Vagina (tissue), 2 donors: ENCODE data around the gene GAMT. TPM values are rescaled to one million over a fixed set of nuclear protein-coding genes. Genes with fewer than 3 reads are reported as not detected.

Experiments used
- DNase-seq, 2 donors: peaks; one replicate each; pipeline ENCODE4 v3.0.0-alpha.2; 2017; ENCODE audit errors: extremely low spot score in 2 of 2
- H3K27ac ChIP-seq: fragments of 200-600 bp; sonication (generic); one replicate; pipeline ENCODE4 v1.5.1; 2019
- H3K27me3 ChIP-seq: fragments of 200-600 bp; sonication (generic); one replicate; pipeline ENCODE4 v1.5.1; 2019
- H3K36me3 ChIP-seq, 2 donors: fragments of 200-600 bp; sonication (generic); one replicate each; pipeline ENCODE4 v1.5.1; 2017 to 2019
- H3K4me1 ChIP-seq: fragments of 200-600 bp; sonication (generic); one replicate; pipeline ENCODE4 v1.5.1; 2019
- H3K4me3 ChIP-seq, 2 donors: fragments of 200-600 bp; sonication (generic); 1 replicate in 1 of 2; 2 replicates in 1 of 2; pipeline ENCODE4 v1.5.1; 2016 to 2019
- H3K9me3 ChIP-seq: fragments of 200-600 bp; sonication (generic); one replicate; pipeline ENCODE4 v1.5.1; 2019
- POLR2A ChIP-seq, 2 donors: fragments of 450-650 bp; IDR thresholded peaks; one replicate each; pipeline ENCODE4 v1.6.1; 2017; ENCODE audit warnings: antibody characterized with exemption in 2 of 2, mild to moderate bottlenecking in 2 of 2, moderate library complexity in 2 of 2
- POLR2AphosphoS5 ChIP-seq, 2 donors: sonication (generic); formaldehyde crosslinking; IDR thresholded peaks; one replicate each; pipeline ENCODE4 v1.9.0; 2017; ENCODE audit warnings: antibody characterized with exemption in 2 of 2, mild to moderate bottlenecking in 2 of 2, low read depth in 1 of 2; ENCODE audit not compliant: insufficient read depth in 1 of 2
- intact Hi-C: fragments of 100-400 bp; cut with DNase I; formaldehyde crosslinking; loops from one replicate; pipeline ENCODE4 v1.15.1; 2023
- total RNA-seq: library from RNA; depleted of rRNA; stranded (reverse); fragments of >200 nt; gene quantifications from one replicate; pipeline ENCODE4 v1.2.3, GENCODE V29; 2016
- TF ChIP-seq, protein P1 (sequence below), 3 experiments: fragments of 450-650 bp in 2 of 3; fragments of 200-600 bp in 1 of 3; sonication (generic) in 1 of 3; IDR thresholded peaks; one replicate each; pipeline ENCODE4 v1.5.1; 2017 to 2019; ENCODE audit warnings: antibody characterized with exemption in 3 of 3, mild to moderate bottlenecking in 2 of 3, moderate library complexity in 2 of 3

Gene GAMT
- total RNA-seq, 1 donor from 2014 or later = 29.0 TPM

DNA sequence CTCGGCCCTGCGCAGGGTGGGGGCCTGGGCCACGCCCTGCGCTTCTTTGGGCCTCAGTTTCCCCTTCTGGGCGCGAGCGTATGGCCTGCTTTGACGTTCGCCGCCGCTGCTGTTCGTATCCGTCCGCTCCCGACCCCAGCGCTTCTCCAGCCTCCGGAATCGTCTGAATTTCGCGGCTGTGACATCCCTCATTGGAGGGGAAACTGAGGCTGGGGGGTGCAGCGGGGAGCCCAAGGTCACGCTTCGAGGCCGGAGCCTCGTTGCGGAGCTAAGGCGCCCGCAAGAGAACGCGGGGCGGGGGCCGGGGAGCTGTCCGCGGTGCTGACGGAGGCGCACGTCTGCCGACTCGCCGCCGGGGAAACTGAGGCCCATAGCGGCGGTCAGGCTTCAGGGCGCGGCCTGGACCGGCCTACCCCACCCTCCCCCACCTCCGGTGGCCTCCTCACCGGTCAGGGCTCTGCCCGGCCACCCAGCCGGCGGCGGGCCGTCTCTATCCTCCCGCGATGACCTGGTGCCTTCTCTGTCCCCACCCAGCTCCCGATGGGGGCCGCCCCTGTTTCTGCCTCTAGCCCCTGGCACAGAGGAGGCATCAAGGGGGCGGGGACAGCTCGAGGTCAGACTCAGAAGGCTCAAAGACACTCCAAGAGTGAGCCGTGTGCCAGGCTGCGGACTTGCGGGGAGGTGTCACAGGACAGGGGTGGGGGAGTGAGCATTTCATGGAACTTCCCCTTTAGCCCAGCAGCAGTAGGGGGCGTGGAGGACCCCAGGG lies 45.6 kb upstream of the GAMT start:
- DNase-seq = no peak
- Histone ChIP-seq H3K36me3 (peaks cover 0 to 11% of the 10 kb centered on the region in 2 donors), H3K4me3 (peak overlapping the region; percentile 28 to 32), H3K9me3 (no peaks in the 10 kb centered on the region), H3K4me1 (peaks cover 27% of the 10 kb centered on the region), H3K27ac (no peak overlapping the region), H3K27me3 (peaks cover 40% of the 10 kb centered on the region)
- TF ChIP-seq POLR2AphosphoS5 (IDR thresholded peaks at IDR 0.05; ENCODE audit: insufficient read depth in 1 of 2, low read depth in 1 of 2) (no peak), POLR2A (IDR thresholded peaks at IDR 0.05) (no peak)
- TF ChIP-seq, protein P1, sequence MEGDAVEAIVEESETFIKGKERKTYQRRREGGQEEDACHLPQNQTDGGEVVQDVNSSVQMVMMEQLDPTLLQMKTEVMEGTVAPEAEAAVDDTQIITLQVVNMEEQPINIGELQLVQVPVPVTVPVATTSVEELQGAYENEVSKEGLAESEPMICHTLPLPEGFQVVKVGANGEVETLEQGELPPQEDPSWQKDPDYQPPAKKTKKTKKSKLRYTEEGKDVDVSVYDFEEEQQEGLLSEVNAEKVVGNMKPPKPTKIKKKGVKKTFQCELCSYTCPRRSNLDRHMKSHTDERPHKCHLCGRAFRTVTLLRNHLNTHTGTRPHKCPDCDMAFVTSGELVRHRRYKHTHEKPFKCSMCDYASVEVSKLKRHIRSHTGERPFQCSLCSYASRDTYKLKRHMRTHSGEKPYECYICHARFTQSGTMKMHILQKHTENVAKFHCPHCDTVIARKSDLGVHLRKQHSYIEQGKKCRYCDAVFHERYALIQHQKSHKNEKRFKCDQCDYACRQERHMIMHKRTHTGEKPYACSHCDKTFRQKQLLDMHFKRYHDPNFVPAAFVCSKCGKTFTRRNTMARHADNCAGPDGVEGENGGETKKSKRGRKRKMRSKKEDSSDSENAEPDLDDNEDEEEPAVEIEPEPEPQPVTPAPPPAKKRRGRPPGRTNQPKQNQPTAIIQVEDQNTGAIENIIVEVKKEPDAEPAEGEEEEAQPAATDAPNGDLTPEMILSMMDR (IDR thresholded peaks at IDR 0.05) = no peak
- intact Hi-C loops = loop anchor here (10.0 kb wide), 1 partner anchor 172 kb away; the partner anchor contains the start of gene FAM174C

DNA sequence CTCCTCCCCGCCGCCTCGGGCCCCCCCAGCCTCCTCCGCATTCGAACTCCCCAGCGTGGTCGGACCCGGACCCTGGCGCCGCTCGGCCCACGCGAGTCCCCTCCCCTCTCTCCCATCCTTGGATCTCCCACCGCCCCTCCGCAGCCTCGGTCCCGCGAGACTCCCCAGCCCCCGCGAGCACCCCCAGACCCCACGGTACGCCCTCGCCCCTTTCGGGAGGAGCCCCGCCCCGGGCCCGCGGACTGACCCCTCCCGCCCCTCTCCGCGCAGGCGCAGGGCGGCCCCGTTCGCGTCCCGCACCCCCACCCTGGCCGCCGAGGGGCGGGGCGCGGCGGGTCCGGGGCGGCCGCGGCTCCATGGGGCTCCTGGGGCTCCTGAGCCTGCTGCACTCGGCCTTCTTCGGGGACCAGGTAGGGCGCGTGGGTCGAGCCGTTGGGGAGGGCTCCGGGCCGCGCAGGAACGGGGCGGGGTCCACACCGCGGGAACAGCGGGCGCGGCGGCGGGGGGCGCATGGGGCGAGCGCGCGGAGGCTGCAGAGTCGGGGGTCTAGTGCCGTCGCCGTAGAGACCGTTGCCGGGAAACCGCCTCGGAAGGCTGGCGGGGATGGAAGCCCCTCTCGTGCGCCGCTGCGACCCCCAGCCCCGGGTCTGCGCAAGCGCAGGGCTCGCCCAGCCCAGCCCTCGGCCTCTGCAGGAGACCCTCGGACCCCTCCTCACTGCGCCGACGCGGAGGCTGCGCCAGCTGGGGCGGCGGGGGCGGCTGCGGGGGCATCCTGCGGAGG lies 44.8 kb upstream of the GAMT start:
- Histone ChIP-seq H3K27me3 (peaks cover 40% of the 10 kb centered on the region), H3K4me3 (peak overlapping the region; percentile 28 to 32)
- intact Hi-C loops = loop anchor here (10.0 kb wide), 1 partner anchor 171 kb away; the partner anchor contains the start of gene FAM174C

DNA sequence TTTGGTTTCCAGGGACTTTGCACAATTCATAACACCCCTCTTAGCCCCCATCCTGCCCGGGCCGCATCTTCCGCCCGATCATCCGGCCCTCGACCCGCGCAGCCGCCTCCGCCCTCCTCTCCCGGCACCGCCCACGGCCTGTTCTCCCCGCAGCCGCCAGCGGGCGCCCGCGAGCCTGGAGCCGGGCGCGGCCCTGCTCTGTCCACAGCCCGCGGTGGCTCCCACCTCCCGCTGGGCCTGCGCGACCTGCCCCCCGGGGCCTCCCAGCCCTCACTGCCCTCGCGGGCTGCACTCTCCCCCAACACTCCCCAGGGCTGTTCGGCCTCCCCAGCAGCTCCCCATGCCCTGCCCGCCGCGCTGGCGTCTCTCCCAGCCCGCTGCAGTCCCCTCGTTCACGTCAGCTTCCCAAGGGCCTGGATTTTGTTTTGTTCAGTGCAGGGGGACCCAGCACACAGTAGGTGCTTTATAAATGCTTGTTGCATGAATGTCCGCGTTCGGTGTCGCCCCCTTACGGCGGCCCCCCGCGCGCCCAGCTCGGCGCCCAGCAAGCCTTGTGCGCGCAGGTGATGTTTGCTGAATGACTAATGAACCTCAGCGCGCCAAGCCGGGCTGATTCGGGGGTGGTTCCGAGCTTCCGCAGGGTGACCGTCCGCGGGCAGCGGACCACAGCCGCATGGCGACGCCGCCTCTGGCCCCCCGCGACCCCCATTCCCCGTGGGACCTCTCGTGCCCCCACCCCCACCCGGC lies 44.0 kb upstream of the GAMT start:
- Histone ChIP-seq H3K27ac (no peak overlapping the region), H3K36me3 (peaks cover 0 to 26% of the 10 kb centered on the region in 2 donors), H3K4me1 (peaks cover 37% of the 10 kb centered on the region), H3K27me3 (peaks cover 34% of the 10 kb centered on the region), H3K4me3 (peak overlapping the region; percentile 28 to 32), H3K9me3 (no peaks in the 10 kb centered on the region)
- no peak for DNase-seq
- intact Hi-C loops = loop anchor here (10.0 kb wide), 1 partner anchor 171 kb away; the partner anchor contains the start of gene FAM174C
- TF ChIP-seq, protein P1 (IDR thresholded peaks at IDR 0.05) = peak; percentile 31 to 83 (median 68)
- TF ChIP-seq POLR2AphosphoS5 (IDR thresholded peaks at IDR 0.05; ENCODE audit: insufficient read depth in 1 of 2, low read depth in 1 of 2) = no peak

More for the DNA sequence above, 44.8 kb upstream of the GAMT start:
- Histone ChIP-seq H3K36me3 (peaks cover 0 to 18% of the 10 kb centered on the region in 2 donors), H3K4me1 (peaks cover 29% of the 10 kb centered on the region), H3K9me3 (no peaks in the 10 kb centered on the region), H3K27ac (no peak overlapping the region)
- TF ChIP-seq, protein P1 (IDR thresholded peaks at IDR 0.05) = no peak
- TF ChIP-seq POLR2A (IDR thresholded peaks at IDR 0.05) (no peak), POLR2AphosphoS5 (IDR thresholded peaks at IDR 0.05; ENCODE audit: insufficient read depth in 1 of 2, low read depth in 1 of 2) (no peak)
- no peak for DNase-seq

DNA sequence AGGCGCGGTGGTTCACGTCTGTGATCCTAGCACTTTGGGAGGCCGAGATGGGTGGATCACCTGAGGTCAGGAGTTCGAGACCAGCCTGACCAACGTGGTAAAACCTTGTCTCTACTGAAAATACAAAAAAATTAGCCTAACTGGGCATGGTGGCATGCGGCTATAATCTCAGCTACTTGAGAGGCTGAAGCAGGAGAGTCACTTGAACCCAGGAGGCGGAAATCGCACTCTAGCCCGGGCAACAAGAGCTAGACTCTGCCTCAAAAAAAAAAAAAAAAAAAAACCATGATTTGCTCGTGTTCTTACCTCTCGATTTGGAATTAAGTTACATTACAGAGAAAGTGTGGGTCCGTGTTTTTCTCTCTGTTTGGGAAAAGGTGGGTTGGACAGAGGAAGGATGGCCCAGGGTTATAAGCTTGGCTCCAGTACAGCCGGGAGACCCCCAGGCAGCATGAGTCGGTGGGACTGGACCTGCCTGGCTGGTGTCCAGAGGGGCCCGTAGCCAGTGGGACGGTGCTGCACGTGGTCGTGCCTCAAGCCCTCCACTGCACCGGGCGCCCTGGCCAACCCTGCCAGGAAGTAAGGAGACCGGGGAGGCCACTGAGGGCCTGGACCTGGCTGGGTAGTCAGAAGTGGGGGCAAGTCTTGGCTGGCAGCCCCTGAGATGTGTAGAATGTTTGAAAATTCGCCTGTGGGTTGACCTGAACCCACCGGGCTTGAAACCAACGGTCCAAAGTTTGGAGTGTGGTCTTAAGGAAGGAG lies 40.5 kb upstream of the GAMT start:
- Histone ChIP-seq H3K27ac (no peak overlapping the region), H3K27me3 (peaks cover 13% of the 10 kb centered on the region), H3K4me1 (peaks cover 56% of the 10 kb centered on the region), H3K4me3 (no peak overlapping the region), H3K36me3 (peaks cover 0 to 36% of the 10 kb centered on the region in 2 donors), H3K9me3 (no peaks in the 10 kb centered on the region)
- DNase-seq = no peak
- intact Hi-C loops = loop anchor here (10.0 kb wide), 1 partner anchor 167 kb away; the partner anchor contains the start of gene FAM174C
- TF ChIP-seq, protein P1 (IDR thresholded peaks at IDR 0.05) = no peak
- no peak for TF ChIP-seq POLR2AphosphoS5 (IDR thresholded peaks at IDR 0.05; ENCODE audit: insufficient read depth in 1 of 2, low read depth in 1 of 2)
- no peak for TF ChIP-seq POLR2A (IDR thresholded peaks at IDR 0.05)
